ENCODE results near the gene OTULINL. TPM values are rescaled to one million over a fixed set of nuclear protein-coding genes. Genes with fewer than 3 reads are reported as not detected.

The OTULINL gene
- total and polyA plus RNA-seq, 2 of the 8 experiments (the other 6 are each of a cell fraction or from before 2014, with no cell fraction given): 3.1 to 8.3 TPM

GRCh38 chr5:14574096-14574495 is 7.5 kb upstream of the OTULINL start (continued):
- TF ChIP-seq CHD7 (IDR thresholded peaks at IDR 0.05; ENCODE audit: insufficient replicate concordance, low read length): no peak
- no peak for TF ChIP-seq POLR2A (IDR thresholded peaks at IDR 0.05; ENCODE audit: control extremely low read depth in 1 of 2, low read depth in 2 of 2, low read length in 2 of 2)
- TF ChIP-seq CEBPB (IDR thresholded peaks at IDR 0.05; ENCODE audit: low read depth, low read length): no peak
- TF ChIP-seq SIN3A (conservative IDR thresholded peaks at IDR 0.05 in 1 of 2, IDR thresholded peaks at IDR 0.05 in 1 of 2; ENCODE audit: low read depth in 1 of 2, low read length in 2 of 2): no peak
- no peak for TF ChIP-seq BACH1 (IDR thresholded peaks at IDR 0.05; ENCODE audit: low read length)
- TF ChIP-seq SUZ12 (IDR thresholded peaks at IDR 0.05; ENCODE audit: low read length): no peak
- no peak for TF ChIP-seq TEAD4 (IDR thresholded peaks at IDR 0.05; ENCODE audit: low read depth, low read length)
- TF ChIP-seq CHD2 (IDR thresholded peaks at IDR 0.05; ENCODE audit: low read length): no peak
- no peak for TF ChIP-seq HDAC6 (IDR thresholded peaks at IDR 0.05; ENCODE audit: low read depth, low read length)
- no peak for TF ChIP-seq RXRA (IDR thresholded peaks at IDR 0.05; ENCODE audit: insufficient read depth, low read depth, low read length)
- TF ChIP-seq ZNF274 (IDR thresholded peaks at IDR 0.05; ENCODE audit: borderline replicate concordance, extremely low read depth, low read length): no peak
- TF ChIP-seq SIRT6 (IDR thresholded peaks at IDR 0.05; ENCODE audit: low read length): no peak

All from H1 (cell line).